A673 (cell line): Measurements from ENCODE around the gene CHCHD6. TPM values are rescaled to one million over a fixed set of nuclear protein-coding genes. Genes with fewer than 3 reads are reported as not detected.

Experiments
- BruUV-seq: library from RNA; stranded (reverse); fragments of 400-500 nt; replicated peaks from 2 replicates; lab custom pipeline; 2021; lab: Mats Ljungman, UMichigan
- CTCF ChIA-PET: fragments of 300-600 bp; sonication (Branson Sonifier 250); formaldehyde crosslinking; loops from one replicate; lab custom pipeline; 2022; ENCODE audit warnings: antibody characterized with exemption; lab: Charles Lee
- POLR2A ChIA-PET: fragments of 300-600 bp; sonication (Branson Sonifier 250); formaldehyde crosslinking; loops from one replicate; lab custom pipeline; 2022; ENCODE audit warnings: antibody characterized with exemption; ENCODE audit not compliant: low non-redundant PET; lab: Charles Lee
- DNase-seq: peaks from one replicate; pipeline ENCODE4 v3.0.0-alpha.2; 2015; ENCODE audit warnings: low spot score
- H3K27ac ChIP-seq: fragments of 200-600 bp; sonication (generic); 2 replicates; pipeline ENCODE4 v1.5.1; 2016; ENCODE audit warnings: mixed run types, low read depth, mild to moderate bottlenecking, mixed read lengths, antibody characterized with exemption, low read length; ENCODE audit not compliant: poor library complexity, severe bottlenecking
- H3K27me3 ChIP-seq: fragments of 200-600 bp; sonication (generic); replicated peaks from 2 replicates; pipeline ENCODE4 v1.6.1; 2017; ENCODE audit warnings: mixed run types, low read depth, mild to moderate bottlenecking, mixed read lengths, antibody characterized with exemption, low read length; ENCODE audit not compliant: insufficient read depth, poor library complexity
- H3K36me3 ChIP-seq: fragments of 200-600 bp; sonication (generic); 2 replicates; pipeline ENCODE4 v1.6.1; 2016; ENCODE audit warnings: mixed run types, mild to moderate bottlenecking, mixed read lengths, antibody characterized with exemption, low read length; ENCODE audit not compliant: insufficient read depth, poor library complexity, severe bottlenecking
- H3K4me1 ChIP-seq: fragments of 200-600 bp; sonication (generic); 2 replicates; pipeline ENCODE4 v1.6.1; 2017; ENCODE audit warnings: mixed run types, mild to moderate bottlenecking, mixed read lengths, antibody characterized with exemption, low read length; ENCODE audit not compliant: insufficient read depth, poor library complexity, severe bottlenecking
- H3K4me3 ChIP-seq: fragments of 200-600 bp; sonication (generic); 2 replicates; pipeline ENCODE4 v1.5.1; 2016; ENCODE audit warnings: low read depth, mixed run types, mild to moderate bottlenecking, mixed read lengths, low read length; ENCODE audit not compliant: poor library complexity, severe bottlenecking
- H3K9me3 ChIP-seq: fragments of 200-600 bp; sonication (generic); 2 replicates; pipeline ENCODE4 v1.6.1; 2016; ENCODE audit warnings: mixed run types, low read depth, mild to moderate bottlenecking, mixed read lengths, antibody characterized with exemption, low read length; ENCODE audit not compliant: poor library complexity, severe bottlenecking
- CTCF ChIP-seq: fragments of 300-800, 200-600 bp; sonication (generic); conservative IDR thresholded peaks from 2 replicates; pipeline ENCODE4 v1.5.1; 2017; ENCODE audit warnings: low read depth, mild to moderate bottlenecking, antibody characterized with exemption, low read length, moderate library complexity, mixed read lengths
- EZH2 ChIP-seq: fragments of 200-600 bp; sonication (generic); IDR thresholded peaks from 2 replicates; pipeline ENCODE4 v1.6.1; 2017; ENCODE audit warnings: borderline replicate concordance, low read depth, mild to moderate bottlenecking, mixed read lengths, antibody characterized with exemption, low read length; ENCODE audit not compliant: poor library complexity, severe bottlenecking
- intact Hi-C: fragments of 100-400 bp; cut with micrococcal nuclease; formaldehyde crosslinking; loops from one replicate; pipeline ENCODE4 v1.10.0; 2022; ENCODE audit not compliant: unreplicated experiment
- total RNA-seq: library from RNA; stranded (reverse); gene quantifications from 2 replicates; pipeline ENCODE4 v1.2.3, GENCODE V29; 2021

CHCHD6 gene
- total RNA-seq, 1 experiment from 2014 or later = 23.3 TPM

- Histone ChIP-seq H3K36me3 (no peaks in the 10 kb centered on the region), H3K9me3 (no peaks in the 10 kb centered on the region), H3K4me1 (peaks cover 3% of the 10 kb centered on the region), H3K4me3 (no peak overlapping the region), H3K27ac (no peak overlapping the region), H3K27me3 (no peaks in the 10 kb centered on the region)
- intact Hi-C loops = no loop called here
- ChIA-PET CTCF (no interaction called here), POLR2A (no interaction called here)
- TF ChIP-seq CTCF = no peak
- no peak for TF ChIP-seq EZH2
- no TSS peak for BruUV-seq
- no peak for DNase-seq
Observed at GRCh38 chr3:126894475-126894874, 190.4 kb downstream of the CHCHD6 start.

GRCh38 chr3:126895178-126896066, 191.4 kb downstream of the CHCHD6 start:
- Histone ChIP-seq H3K36me3 (no peaks in the 10 kb centered on the region), H3K27me3 (no peaks in the 10 kb centered on the region), H3K27ac (no peak overlapping the region), H3K4me1 (peaks cover 3% of the 10 kb centered on the region), H3K4me3 (no peak overlapping the region), H3K9me3 (no peaks in the 10 kb centered on the region)
- ChIA-PET CTCF (no interaction called here), POLR2A (no interaction called here)
- DNase-seq = no peak
- no peak for TF ChIP-seq EZH2
- TF ChIP-seq CTCF = no peak
- intact Hi-C loops = no loop called here
- no TSS peak for BruUV-seq

- intact Hi-C loops = no loop called here
- ChIA-PET POLR2A (no interaction called here), CTCF (no interaction called here)
- no peak for DNase-seq
- TF ChIP-seq CTCF (no peak), EZH2 (no peak)
- Histone ChIP-seq H3K4me1 (peaks cover 3% of the 10 kb centered on the region), H3K27ac (no peak overlapping the region), H3K27me3 (no peaks in the 10 kb centered on the region), H3K9me3 (no peaks in the 10 kb centered on the region), H3K4me3 (no peak overlapping the region), H3K36me3 (no peaks in the 10 kb centered on the region)
- BruUV-seq = no TSS peak
Observed at GRCh38 chr3:126896067-126896441, 192.0 kb downstream of the CHCHD6 start.
